ENCODE results near the gene KCNG4. TPM values are rescaled to one million over a fixed set of nuclear protein-coding genes. Genes with fewer than 3 reads are reported as not detected.
"Not testable (repeated sequence)": the region's sequence is repeated elsewhere in the genome, so short reads cannot be mapped to it uniquely, and the experiment has no call there.

KCNG4 gene
- total and polyA plus RNA-seq, 10 of the 15 experiments (the other 5 are each of a cell fraction or from before 2014, with no cell fraction given): not detected

GRCh38 chr16:84205976-84206691 lies 33.7 kb downstream of the KCNG4 start:
- BruUV-seq (replicated peaks): no TSS peak
- H3K9me3 ChIP-seq (replicated peaks; ENCODE audit: control insufficient read depth, insufficient read depth, low read length): no peaks in the 10 kb centered on the region; the same call in 2 of the 3 replicates
- ChIA-PET POLR2A (no interaction called here), CTCF (no interaction called here), SMC1A (ENCODE audit: uncharacterized antibody, unreplicated experiment) (no interaction called here), RAD21 (ENCODE audit: unreplicated experiment) (no interaction called here)
- H4K20me1 ChIP-seq (ENCODE audit: control insufficient read depth, insufficient read depth): no peaks in the 10 kb centered on the region
- H3K9ac ChIP-seq (ENCODE audit: control insufficient read depth, insufficient read depth, low read length): no peak overlapping the region
- intact Hi-C loops (cut with micrococcal nuclease; ENCODE audit: unreplicated experiment) (no loop called here), in situ Hi-C loops (cut with MboI) (no loop called here)
- no peak overlapping the region for H3K4me3 ChIP-seq
- H3K4me1 ChIP-seq (ENCODE audit: control insufficient read depth, insufficient read depth, low read length): no peaks in the 10 kb centered on the region
- no peaks in the 10 kb centered on the region for H3K36me3 ChIP-seq (ENCODE audit: control insufficient read depth in 2 of 2, insufficient read depth in 2 of 2, low read length in 1 of 2)
- no peak overlapping the region for H3K4me2 ChIP-seq (ENCODE audit: control insufficient read depth, insufficient read depth)
- DNase-seq (ENCODE audit: low read depth, low spot score): no peak
- H3K27me3 ChIP-seq (replicated peaks in 1 of 2; ENCODE audit: control insufficient read depth in 2 of 2, insufficient read depth in 2 of 2, low read length in 1 of 2): no peaks in the 10 kb centered on the region
- no peak for ATAC-seq
- 41% methylated on average over 17 of the region's 18 CpGs for WGBS (ENCODE audit: insufficient coverage, insufficient replicate concordance, low lambda C conversion rate, missing lambda C conversion rate)
- no peak overlapping the region for H2AFZ ChIP-seq (ENCODE audit: control insufficient read depth, low read depth, low read length)
- H3K79me2 ChIP-seq (ENCODE audit: control insufficient read depth, insufficient read depth, low read length): no peaks in the 10 kb centered on the region
- TF ChIP-seq HDAC2 (IDR thresholded peaks at IDR 0.05) (no peak), NR2C2 (IDR thresholded peaks at IDR 0.05; ENCODE audit: borderline replicate concordance, control insufficient read depth, insufficient read length, low read depth) (no peak), HDAC6 (IDR thresholded peaks at IDR 0.05; ENCODE audit: unreplicated experiment) (no peak), NFIC (IDR thresholded peaks at IDR 0.05; ENCODE audit: low read depth, low read length) (no peak), E2F8 (IDR thresholded peaks at IDR 0.05; ENCODE audit: low read depth, partially characterized antibody) (no peak), FOXK2 (IDR thresholded peaks at IDR 0.05) (no peak)
- TF ChIP-seq, protein P1, sequence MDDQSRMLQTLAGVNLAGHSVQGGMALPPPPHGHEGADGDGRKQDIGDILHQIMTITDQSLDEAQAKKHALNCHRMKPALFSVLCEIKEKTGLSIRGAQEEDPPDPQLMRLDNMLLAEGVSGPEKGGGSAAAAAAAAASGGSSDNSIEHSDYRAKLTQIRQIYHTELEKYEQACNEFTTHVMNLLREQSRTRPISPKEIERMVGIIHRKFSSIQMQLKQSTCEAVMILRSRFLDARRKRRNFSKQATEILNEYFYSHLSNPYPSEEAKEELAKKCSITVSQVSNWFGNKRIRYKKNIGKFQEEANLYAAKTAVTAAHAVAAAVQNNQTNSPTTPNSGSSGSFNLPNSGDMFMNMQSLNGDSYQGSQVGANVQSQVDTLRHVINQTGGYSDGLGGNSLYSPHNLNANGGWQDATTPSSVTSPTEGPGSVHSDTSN (IDR thresholded peaks at IDR 0.05; ENCODE audit: insufficient replicate concordance, low read depth, low read length): no peak
- FAIRE-seq: no peak
- no peak overlapping the region for H3K27ac ChIP-seq (ENCODE audit: control insufficient read depth, insufficient read depth)

GRCh38 chr16:84205123-84205522 lies 34.7 kb downstream of the KCNG4 start:
- CTCF ChIA-PET; RAD21 ChIA-PET (ENCODE audit: unreplicated experiment); H3K4me2 ChIP-seq (ENCODE audit: control insufficient read depth, insufficient read depth); H3K27me3 ChIP-seq (replicated peaks in 1 of 2; ENCODE audit: control insufficient read depth in 2 of 2, insufficient read depth in 2 of 2, low read length in 1 of 2); H4K20me1 ChIP-seq (ENCODE audit: control insufficient read depth, insufficient read depth); FAIRE-seq; SMC1A ChIA-PET (ENCODE audit: uncharacterized antibody, unreplicated experiment); H3K36me3 ChIP-seq (ENCODE audit: control insufficient read depth in 2 of 2, insufficient read depth in 2 of 2, low read length in 1 of 2); in situ Hi-C loops (cut with MboI); H3K9ac ChIP-seq (ENCODE audit: control insufficient read depth, insufficient read depth, low read length); DNase-seq (ENCODE audit: low read depth, low spot score); H3K27ac ChIP-seq (ENCODE audit: control insufficient read depth, insufficient read depth); BruUV-seq (replicated peaks); ATAC-seq; POLR2A ChIA-PET; H2AFZ ChIP-seq (ENCODE audit: control insufficient read depth, low read depth, low read length); H3K4me3 ChIP-seq; intact Hi-C loops (cut with micrococcal nuclease; ENCODE audit: unreplicated experiment); H3K4me1 ChIP-seq (ENCODE audit: control insufficient read depth, insufficient read depth, low read length); H3K79me2 ChIP-seq (ENCODE audit: control insufficient read depth, insufficient read depth, low read length); H3K9me3 ChIP-seq (replicated peaks; ENCODE audit: control insufficient read depth, insufficient read depth, low read length): not testable (repeated sequence)
- 13% methylated on average over 6 of the region's 6 CpGs for WGBS (ENCODE audit: insufficient coverage, insufficient replicate concordance, low lambda C conversion rate, missing lambda C conversion rate)

All from GM12878 (cell line).